Adrenal gland (tissue), 12 donors: ENCODE results near the gene CXXC4. TPM values are rescaled to one million over a fixed set of nuclear protein-coding genes. Genes with fewer than 3 reads are reported as not detected.

ENCODE experiments used
- DNase-seq, 7 donors: peaks; one replicate each; pipeline ENCODE4 v3.0.0-alpha.2; 2019 to 2020
- H3K27ac ChIP-seq, 5 donors: fragments of 200-600 bp; sonication (generic) in 4 of 5; 1 replicate in 3 of 5; 2 replicates in 2 of 5; pipeline versions ENCODE4 v1.5.1 to v1.8.0; 2016 to 2020; ENCODE audit warnings: mild to moderate bottlenecking in 1 of 5
- H3K27me3 ChIP-seq: fragments of 200-600 bp; 2 replicates; pipeline ENCODE4 v1.8.0; 2021
- H3K36me3 ChIP-seq, 2 donors: fragments of 200-600 bp; replicated peaks in 1 of 2; 1 replicate in 1 of 2; 2 replicates in 1 of 2; pipeline versions ENCODE4 v1.5.1 to v1.8.0; 2018 to 2022
- H3K4me1 ChIP-seq, 2 donors: fragments of 200-600 bp; replicated peaks in 1 of 2; 1 replicate in 1 of 2; 2 replicates in 1 of 2; pipeline versions ENCODE4 v1.5.1 to v1.8.0; 2018 to 2021
- H3K4me3 ChIP-seq, 4 donors: fragments of 200-600 bp; sonication (generic) in 3 of 4; one replicate each; pipeline ENCODE4 v1.5.1; 2016 to 2018
- H3K9me3 ChIP-seq, 3 donors: fragments of 200-600 bp; sonication (generic) in 1 of 3; replicated peaks in 1 of 3; 1 replicate in 2 of 3; 2 replicates in 1 of 3; pipeline versions ENCODE4 v1.5.1 to v1.8.0; 2016 to 2021
- CTCF ChIP-seq, 6 experiments: fragments of 450-650 bp in 4 of 6; fragments of 200-600 bp in 2 of 6; sonication (generic) in 1 of 6; IDR thresholded peaks; 1 replicate in 5 of 6; 2 replicates in 1 of 6; pipeline versions ENCODE4 v1.5.1 to v1.8.0; 2016 to 2021; ENCODE audit warnings: antibody characterized with exemption in 6 of 6, mild to moderate bottlenecking in 2 of 6, moderate library complexity in 1 of 6
- POLR2A ChIP-seq, 2 donors: fragments of 450-650 bp; IDR thresholded peaks; one replicate each; pipeline ENCODE4 v1.6.1; 2017; ENCODE audit warnings: antibody characterized with exemption in 2 of 2, mild to moderate bottlenecking in 2 of 2, moderate library complexity in 1 of 2
- WGBS, 4 donors: extraction: QIAGEN DNeasy Blood & Tissue Kit in 2 of 4; methylation state at CpG; one replicate each; pipeline versions ENCODE4 v1.1.5 to v1.1.7; 2013 to 2017; 5-methylcytosine and 5-hydroxymethylcytosine counted together
- intact Hi-C, 2 donors: fragments of 100-400 bp; cut with DNase I; formaldehyde crosslinking; loops; one replicate each; pipeline versions ENCODE4 v1.14.1 to v1.15.0; 2022 to 2023
- polyA plus RNA-seq, 3 donors: library from polyadenylated mRNA; stranded (reverse); fragments of 200-250 nt in 2 of 3; fragments of 350-450 nt in 1 of 3; fragmentation: Illumina TruSeq in 1 of 3; extraction: RNeasy Lipid Tissue Mini Kit (QIAGEN cat#74804) in 1 of 3; gene quantifications; one replicate each; pipeline ENCODE4 v1.2.3, GENCODE V29; 2013 to 2014
- total RNA-seq, 9 donors: library from RNA; depleted of rRNA in 4 of 9; stranded (reverse); fragments of >200 nt in 4 of 9; fragments of 120-200 nt in 1 of 9; fragmentation: NEBNext Ultra II Directional in 1 of 9; extraction: Animal tissue kit (Norgen Biotek cat#: 25700) in 1 of 9; gene quantifications; one replicate each; pipeline versions ENCODE4 v1.1.0 to v1.2.4, GENCODE V29; 2013 to 2023
- donor health status: healthy with polysubstance abuse.
- donor health status: Bipolar disorder and iron deficiency.
- donor health status: DM: yes; HTN: yes; CAD: no.
- donor health status: DM: no; HTN: no; CAD: no.
- donor health status: DM: no; HTN: no; CAD: no.
- donor health status: DM: yes; HTN: yes; CAD: no.

Gene CXXC4
- total and polyA plus RNA-seq, 12 donors = 0.12 to 2.9 (median 0.86) TPM

- H3K4me3 ChIP-seq = no peak overlapping the region
- intact Hi-C loops = no loop called here
- H3K27me3 ChIP-seq = no peaks in the 10 kb centered on the region
- no peaks in the 10 kb centered on the region for H3K9me3 ChIP-seq
- TF ChIP-seq CTCF (IDR thresholded peaks at IDR 0.05) = no peak
- no peak for TF ChIP-seq POLR2A (IDR thresholded peaks at IDR 0.05)
- no peaks in the 10 kb centered on the region for H3K4me1 ChIP-seq
- no peaks in the 10 kb centered on the region for H3K36me3 ChIP-seq
- 61 to 72% (median 68%) methylated on average over 4 of the region's 4 CpGs for WGBS, 4 donors
- no peak for DNase-seq
- no peak overlapping the region for H3K27ac ChIP-seq
Measured at GRCh38 chr4:104475652-104476051, 19.0 kb downstream of the CXXC4 start.

- no peak for DNase-seq
Measured at GRCh38 chr4:104472766-104473165, 21.9 kb downstream of the CXXC4 start.

GRCh38 chr4:104470770-104471169, 23.9 kb downstream of the CXXC4 start:
- Histone ChIP-seq H3K4me3 (no peak overlapping the region), H3K27me3 (no peaks in the 10 kb centered on the region), H3K36me3 (no peaks in the 10 kb centered on the region), H3K4me1 (no peaks in the 10 kb centered on the region), H3K27ac (no peak overlapping the region), H3K9me3 (no peaks in the 10 kb centered on the region)
- WGBS, 4 donors = 76 to 85% (median 79%) methylated on average over 1 of the region's 1 CpG
- TF ChIP-seq POLR2A (IDR thresholded peaks at IDR 0.05) (no peak), CTCF (IDR thresholded peaks at IDR 0.05) (no peak)
- no peak for DNase-seq
- intact Hi-C loops = no loop called here

More at GRCh38 chr4:104472766-104473165, 21.9 kb downstream of the CXXC4 start:
- Histone ChIP-seq H3K27me3 (no peaks in the 10 kb centered on the region), H3K4me3 (no peak overlapping the region), H3K27ac (no peak overlapping the region), H3K36me3 (no peaks in the 10 kb centered on the region), H3K9me3 (no peaks in the 10 kb centered on the region), H3K4me1 (no peaks in the 10 kb centered on the region)
- TF ChIP-seq CTCF (IDR thresholded peaks at IDR 0.05) (no peak), POLR2A (IDR thresholded peaks at IDR 0.05) (no peak)
- 71 to 83% (median 80%) methylated on average over 1 of the region's 1 CpG for WGBS, 4 donors
- intact Hi-C loops = no loop called here

- no peaks in the 10 kb centered on the region for H3K4me1 ChIP-seq
- no peaks in the 10 kb centered on the region for H3K27me3 ChIP-seq
- no peak overlapping the region for H3K4me3 ChIP-seq
- intact Hi-C loops = no loop called here
- no peak for DNase-seq
- no peaks in the 10 kb centered on the region for H3K9me3 ChIP-seq
- TF ChIP-seq CTCF (IDR thresholded peaks at IDR 0.05) (no peak), POLR2A (IDR thresholded peaks at IDR 0.05) (no peak)
- H3K27ac ChIP-seq = no peak overlapping the region
- H3K36me3 ChIP-seq = no peaks in the 10 kb centered on the region
Measured at GRCh38 chr4:104469794-104470193, 24.9 kb downstream of the CXXC4 start.
